Activated CD4-positive, alpha-beta T cell treated with anti-CD3 and anti-CD28 coated beads, Interleukin-10, Interleukin-2, amounts not matched to agents 100 ng/mL and 50 ng/mL, durations not matched to agents 16 hours and 8 hours (primary cell): Measurements from ENCODE around the gene CMIP.

Experiments
- DNase-seq: peaks from one replicate; pipeline ENCODE4 v3.0.0-alpha.2; 2020

Gene CMIP

GRCh38 chr16:81481207-81481821 lies 36.7 kb downstream of the CMIP start:
- DNase-seq: peak; percentile 57

GRCh38 chr16:81482329-81483063 lies 37.9 kb downstream of the CMIP start:
- DNase-seq: no peak

GRCh38 chr16:81483064-81483969 lies 38.7 kb downstream of the CMIP start:
- DNase-seq: no peak

- no peak for DNase-seq
Observed at GRCh38 chr16:81483970-81484595, 39.5 kb downstream of the CMIP start.

GRCh38 chr16:81484908-81485624 lies 40.5 kb downstream of the CMIP start:
- DNase-seq: no peak

- no peak for DNase-seq
Observed at GRCh38 chr16:81485824-81486539, 41.4 kb downstream of the CMIP start.

- no peak for DNase-seq
Observed at GRCh38 chr16:81486540-81487061, 42.0 kb downstream of the CMIP start.

- DNase-seq: no peak
Observed at GRCh38 chr16:81487301-81487720, 42.7 kb downstream of the CMIP start.

GRCh38 chr16:81488687-81489411 lies 44.2 kb downstream of the CMIP start:
- DNase-seq: no peak

GRCh38 chr16:81489547-81490267 lies 45.1 kb downstream of the CMIP start:
- no peak for DNase-seq

- DNase-seq: no peak
Observed at GRCh38 chr16:81491541-81492188, 47.1 kb downstream of the CMIP start.

- DNase-seq: no peak
Observed at GRCh38 chr16:81492311-81492761, 47.7 kb downstream of the CMIP start.

GRCh38 chr16:81492965-81493754 lies 48.6 kb downstream of the CMIP start:
- no peak for DNase-seq

GRCh38 chr16:81493755-81494433 lies 49.3 kb downstream of the CMIP start:
- DNase-seq: peak; percentile 18

GRCh38 chr16:81494434-81494806 lies 49.8 kb downstream of the CMIP start:
- no peak for DNase-seq

- no peak for DNase-seq
Observed at GRCh38 chr16:81494888-81495287, 50.3 kb downstream of the CMIP start.

GRCh38 chr16:81495321-81496234 lies 51.0 kb downstream of the CMIP start:
- no peak for DNase-seq
